DOHH2 (cell line): ENCODE results near the gene MRC2.

Experiments
- H3F3A ChIP-seq: fragments of 200-600 bp; sonication (generic), shearing (Covaris generic); 2 replicates; pipeline ENCODE4 v1.6.0; 2016; ENCODE audit warnings: antibody characterized with exemption, mild to moderate bottlenecking; ENCODE audit not compliant: control insufficient read depth, insufficient read depth
- H3K27ac ChIP-seq: fragments of 200-600 bp; sonication (generic); 2 replicates; pipeline ENCODE4 v1.5.1; 2014; ENCODE audit warnings: low read depth, mild to moderate bottlenecking, low read length, moderate library complexity
- H3K27me3 ChIP-seq: fragments of 200-600 bp; sonication (generic); 2 replicates; pipeline ENCODE4 v1.6.1; 2014; ENCODE audit warnings: mild to moderate bottlenecking, low read length, mixed read lengths; ENCODE audit not compliant: control insufficient read depth
- H3K36me3 ChIP-seq: fragments of 200-600 bp; sonication (generic); 2 replicates; pipeline ENCODE4 v1.6.1; 2014; ENCODE audit warnings: mild to moderate bottlenecking, low read length, moderate library complexity, mixed read lengths; ENCODE audit not compliant: control insufficient read depth
- H3K4me1 ChIP-seq: fragments of 200-600 bp; sonication (generic); 2 replicates; pipeline ENCODE4 v1.6.1; 2014; ENCODE audit warnings: mild to moderate bottlenecking, low read length, mixed read lengths; ENCODE audit not compliant: control insufficient read depth
- H3K4me2 ChIP-seq: fragments of 200-600 bp; sonication (generic); 2 replicates; pipeline ENCODE4 v1.6.0; 2014; ENCODE audit warnings: mild to moderate bottlenecking, low read length, moderate library complexity
- H3K4me3 ChIP-seq: fragments of 200-600 bp; sonication (generic); 2 replicates; pipeline ENCODE4 v1.5.1; 2014; ENCODE audit warnings: mild to moderate bottlenecking, low read length, mixed read lengths
- H3K79me2 ChIP-seq: fragments of 200-600 bp; sonication (generic); 2 replicates; pipeline ENCODE4 v1.6.1; 2014; ENCODE audit warnings: mild to moderate bottlenecking, low read length, mixed read lengths; ENCODE audit not compliant: control insufficient read depth
- H3K9me2 ChIP-seq: fragments of 200-600 bp; sonication (generic); replicated peaks from 2 replicates; pipeline ENCODE4 v1.6.1; 2014; ENCODE audit warnings: mild to moderate bottlenecking, low read length, mixed read lengths; ENCODE audit not compliant: control insufficient read depth
- H3K9me3 ChIP-seq: fragments of 200-600 bp; sonication (generic); 2 replicates; pipeline ENCODE4 v1.6.1; 2014; ENCODE audit warnings: antibody characterized with exemption, low read length, mixed read lengths; ENCODE audit not compliant: control insufficient read depth, insufficient read depth
- H4K20me1 ChIP-seq: fragments of 200-600 bp; sonication (generic); 2 replicates; pipeline ENCODE4 v1.6.0; 2014; ENCODE audit warnings: low read depth, mild to moderate bottlenecking, antibody characterized with exemption, low read length, moderate library complexity; ENCODE audit not compliant: control insufficient read depth, insufficient read depth
- EZH2phosphoT487 ChIP-seq: fragments of 200-600 bp; sonication (generic); IDR thresholded peaks from 2 replicates; pipeline ENCODE4 v1.6.1; 2017; ENCODE audit warnings: borderline replicate concordance, mild to moderate bottlenecking, antibody characterized with exemption, low read length, moderate library complexity, mixed read lengths
- TF ChIP-seq, protein P1 (sequence below): fragments of 200-600 bp; sonication (generic); IDR thresholded peaks from one replicate; pipeline ENCODE4 v1.5.1; 2014; ENCODE audit warnings: antibody characterized with exemption, mild to moderate bottlenecking, low read depth, low read length; ENCODE audit not compliant: poor library complexity, severe bottlenecking

Gene MRC2

DNA sequence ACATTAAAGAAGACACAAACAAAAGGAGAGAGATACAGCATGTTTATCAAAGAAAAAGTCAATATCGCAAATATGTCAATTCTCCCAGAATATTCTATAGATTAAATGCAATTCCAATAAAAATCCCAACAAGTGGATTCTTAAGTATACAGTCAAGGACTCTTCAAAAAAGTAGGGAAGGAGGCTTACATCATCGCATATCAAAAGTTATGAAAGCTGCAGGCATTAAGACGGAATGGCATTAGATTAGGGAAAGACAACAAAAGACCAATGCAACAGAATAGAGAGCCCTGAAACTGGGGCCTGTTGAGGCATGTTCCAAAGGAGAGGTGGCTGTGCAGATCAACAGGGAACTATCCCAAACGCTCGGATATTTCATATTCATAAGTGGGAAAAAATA is 104.7 kb downstream of the MRC2 start:
- Histone ChIP-seq H3K4me2 (no peak overlapping the region), H3K4me1 (no peaks in the 10 kb centered on the region), H3K27me3 (peaks cover 7% of the 10 kb centered on the region), H3K36me3 (no peaks in the 10 kb centered on the region), H3K4me3 (no peak overlapping the region), H3F3A (no peaks in the 10 kb centered on the region), H3K27ac (no peak overlapping the region), H3K9me2 (no peaks in the 10 kb centered on the region), H3K9me3 (no peaks in the 10 kb centered on the region), H3K79me2 (no peaks in the 10 kb centered on the region), H4K20me1 (no peaks in the 10 kb centered on the region)
- TF ChIP-seq, protein P1, sequence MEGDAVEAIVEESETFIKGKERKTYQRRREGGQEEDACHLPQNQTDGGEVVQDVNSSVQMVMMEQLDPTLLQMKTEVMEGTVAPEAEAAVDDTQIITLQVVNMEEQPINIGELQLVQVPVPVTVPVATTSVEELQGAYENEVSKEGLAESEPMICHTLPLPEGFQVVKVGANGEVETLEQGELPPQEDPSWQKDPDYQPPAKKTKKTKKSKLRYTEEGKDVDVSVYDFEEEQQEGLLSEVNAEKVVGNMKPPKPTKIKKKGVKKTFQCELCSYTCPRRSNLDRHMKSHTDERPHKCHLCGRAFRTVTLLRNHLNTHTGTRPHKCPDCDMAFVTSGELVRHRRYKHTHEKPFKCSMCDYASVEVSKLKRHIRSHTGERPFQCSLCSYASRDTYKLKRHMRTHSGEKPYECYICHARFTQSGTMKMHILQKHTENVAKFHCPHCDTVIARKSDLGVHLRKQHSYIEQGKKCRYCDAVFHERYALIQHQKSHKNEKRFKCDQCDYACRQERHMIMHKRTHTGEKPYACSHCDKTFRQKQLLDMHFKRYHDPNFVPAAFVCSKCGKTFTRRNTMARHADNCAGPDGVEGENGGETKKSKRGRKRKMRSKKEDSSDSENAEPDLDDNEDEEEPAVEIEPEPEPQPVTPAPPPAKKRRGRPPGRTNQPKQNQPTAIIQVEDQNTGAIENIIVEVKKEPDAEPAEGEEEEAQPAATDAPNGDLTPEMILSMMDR: no peak
- no peak for TF ChIP-seq EZH2phosphoT487

DNA sequence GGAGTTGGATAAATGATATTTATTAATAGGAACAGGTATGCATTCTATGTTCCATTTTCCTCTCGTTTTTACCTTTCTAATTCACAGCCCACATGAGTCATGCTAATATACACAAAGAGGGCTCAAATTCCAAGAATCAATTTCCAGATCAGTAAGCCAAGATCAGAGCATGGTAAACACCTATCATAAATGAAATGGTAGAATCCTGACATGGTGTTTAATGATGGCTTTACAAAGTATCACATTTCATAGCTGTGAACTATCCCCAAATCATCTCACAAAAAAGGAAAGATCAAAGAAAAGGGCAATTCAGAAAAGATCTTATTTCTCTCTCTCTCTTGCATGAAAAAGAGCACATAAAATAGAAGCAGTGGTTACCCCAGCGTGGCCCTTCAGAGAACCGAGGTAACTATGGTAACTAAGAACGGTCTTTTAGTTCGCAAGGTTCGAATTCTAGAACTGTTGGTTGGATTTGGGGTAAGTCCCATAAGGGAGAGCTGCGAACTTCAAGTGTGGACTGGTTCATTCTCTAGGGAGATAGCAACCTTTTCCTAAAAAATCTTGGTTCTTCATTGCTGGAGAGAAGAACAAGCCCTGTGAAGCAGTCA is 107.7 kb downstream of the MRC2 start:
- no peaks in the 10 kb centered on the region for H3K79me2 ChIP-seq
- no peaks in the 10 kb centered on the region for H3K9me2 ChIP-seq
- no peak overlapping the region for H3K4me3 ChIP-seq
- H4K20me1 ChIP-seq: no peaks in the 10 kb centered on the region
- H3F3A ChIP-seq: no peaks in the 10 kb centered on the region
- TF ChIP-seq, protein P1: no peak
- no peak for TF ChIP-seq EZH2phosphoT487
- H3K36me3 ChIP-seq: no peaks in the 10 kb centered on the region
- no peaks in the 10 kb centered on the region for H3K9me3 ChIP-seq
- H3K27ac ChIP-seq: no peak overlapping the region
- no peaks in the 10 kb centered on the region for H3K4me1 ChIP-seq
- H3K27me3 ChIP-seq: no peaks in the 10 kb centered on the region; the same call in 1 of the 2 replicates
- no peak overlapping the region for H3K4me2 ChIP-seq

DNA sequence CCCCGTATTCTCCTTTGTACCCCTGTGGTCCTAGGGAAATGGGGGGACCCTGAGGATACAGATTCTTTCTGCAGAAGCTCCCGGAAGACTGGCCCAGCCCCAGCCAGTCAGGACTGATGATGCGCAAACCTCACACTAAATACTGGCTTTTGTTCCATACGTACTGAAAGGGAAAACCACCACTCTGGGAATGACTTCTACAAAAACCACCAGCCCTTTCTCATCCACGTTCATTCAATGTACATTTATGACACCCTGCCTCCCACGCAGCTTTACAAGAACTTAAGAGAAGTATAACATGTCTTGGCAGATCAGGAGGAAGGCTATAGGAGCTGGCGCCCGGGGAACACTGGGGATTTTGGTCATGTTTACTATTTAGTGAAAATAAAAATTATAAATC is 110.0 kb downstream of the MRC2 start:
- Histone ChIP-seq H4K20me1 (no peaks in the 10 kb centered on the region), H3K36me3 (no peaks in the 10 kb centered on the region), H3K27me3 (no peaks in the 10 kb centered on the region; the same call in 1 of the 2 replicates), H3K27ac (no peak overlapping the region), H3K4me2 (no peak overlapping the region), H3K9me2 (no peaks in the 10 kb centered on the region), H3F3A (no peaks in the 10 kb centered on the region), H3K9me3 (no peaks in the 10 kb centered on the region), H3K79me2 (no peaks in the 10 kb centered on the region), H3K4me1 (no peaks in the 10 kb centered on the region), H3K4me3 (no peak overlapping the region)
- TF ChIP-seq, protein P1: no peak
- TF ChIP-seq EZH2phosphoT487: no peak
